ENCODE measurements around the gene TBCK.

The TBCK gene

DNA sequence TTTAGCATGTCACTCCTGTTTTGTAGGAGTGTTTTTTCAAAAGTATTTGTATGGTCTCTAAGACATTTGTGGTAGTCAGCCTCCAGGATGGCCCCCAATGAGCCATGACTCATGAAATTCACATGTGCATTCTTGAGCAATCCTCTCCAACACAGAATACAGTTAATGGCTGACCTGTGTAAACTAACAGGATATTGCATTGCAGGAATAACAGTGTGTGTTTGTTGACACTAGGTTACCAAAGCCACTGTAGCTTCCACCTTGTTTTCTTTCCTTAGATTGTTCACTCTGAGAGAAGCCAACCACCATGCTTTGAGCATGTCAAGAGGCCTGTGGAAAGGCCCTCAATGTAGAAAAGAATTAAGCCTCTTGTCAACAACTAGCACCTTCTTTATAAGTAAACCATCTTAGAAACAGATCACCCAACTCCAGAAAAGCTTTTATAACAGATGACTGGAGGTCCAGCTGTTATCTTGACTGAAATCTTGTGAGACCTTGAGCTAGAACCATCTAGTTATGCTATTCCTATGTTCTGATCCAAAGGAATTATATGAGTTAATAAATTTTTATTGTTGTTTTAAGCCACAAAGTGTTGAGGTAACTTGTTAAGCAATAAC, 28.5 kb downstream of the TBCK start:
- DNase-seq (ENCODE audit: low read depth in 3 of 3) = no peak

DNA sequence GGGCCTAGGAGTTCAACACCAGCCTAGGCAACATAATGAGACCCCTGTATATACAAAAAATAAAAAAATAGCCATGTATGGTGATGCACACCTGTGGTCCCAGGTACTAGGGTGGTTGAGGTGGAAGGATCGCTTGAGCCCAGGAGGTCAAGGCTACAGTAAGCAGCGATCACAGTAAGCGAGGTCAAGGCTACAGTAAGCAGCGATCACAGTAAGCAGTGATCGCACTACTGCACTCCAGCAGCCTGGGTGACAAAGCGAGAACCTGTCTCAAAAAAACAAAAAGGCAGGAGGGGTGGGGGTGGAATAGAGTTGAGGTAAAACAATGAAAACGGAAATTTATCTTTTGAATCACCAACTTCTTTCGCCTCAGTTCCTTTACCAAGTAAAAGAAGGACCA, 29.4 kb downstream of the TBCK start:
- no peak for DNase-seq (ENCODE audit: low read depth in 3 of 3)

DNA sequence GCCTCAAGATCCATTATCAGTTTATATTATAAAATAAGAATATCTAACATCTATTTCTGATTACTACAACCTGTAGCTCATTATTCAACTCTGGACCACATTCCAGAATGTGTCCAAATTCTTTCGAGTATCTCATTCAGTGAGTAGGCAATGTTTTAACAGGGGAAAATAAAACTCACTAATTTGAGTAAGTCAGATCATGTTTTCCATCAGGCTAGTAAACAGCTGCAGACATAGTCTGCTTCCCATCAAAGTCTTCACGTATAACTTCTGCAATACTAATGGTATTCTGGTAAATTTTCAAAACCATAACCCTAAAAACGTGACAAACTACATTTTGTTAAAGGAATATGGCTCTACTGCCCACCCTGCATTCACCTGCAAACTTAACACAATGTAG, 31.8 kb downstream of the TBCK start:
- DNase-seq (ENCODE audit: low read depth in 3 of 3) = no peak

DNA sequence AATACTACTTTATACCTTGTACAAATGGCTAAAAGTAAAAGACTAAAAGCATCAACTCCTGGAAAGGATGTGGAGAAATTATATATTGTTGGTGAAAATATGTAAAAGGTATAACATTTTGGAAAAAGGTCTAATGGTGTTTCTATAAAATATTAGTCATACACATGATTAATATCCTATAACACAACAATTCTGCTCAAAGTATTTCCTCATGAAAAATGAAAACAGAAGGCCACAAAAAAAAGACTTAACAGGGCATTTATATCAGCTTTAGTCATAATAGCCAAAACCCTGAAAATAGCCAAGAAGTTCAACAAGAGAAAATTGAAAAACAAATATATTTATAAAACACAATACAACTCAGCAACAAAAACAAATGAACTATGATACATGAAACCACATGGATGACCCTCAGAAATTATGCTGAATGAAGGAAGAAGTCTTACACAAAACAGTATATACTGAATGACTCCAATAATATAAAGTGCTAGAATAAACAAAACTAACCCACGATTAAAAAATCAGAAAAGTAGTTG, 38.8 kb downstream of the TBCK start:
- DNase-seq (ENCODE audit: low read depth in 3 of 3) = no peak

DNA sequence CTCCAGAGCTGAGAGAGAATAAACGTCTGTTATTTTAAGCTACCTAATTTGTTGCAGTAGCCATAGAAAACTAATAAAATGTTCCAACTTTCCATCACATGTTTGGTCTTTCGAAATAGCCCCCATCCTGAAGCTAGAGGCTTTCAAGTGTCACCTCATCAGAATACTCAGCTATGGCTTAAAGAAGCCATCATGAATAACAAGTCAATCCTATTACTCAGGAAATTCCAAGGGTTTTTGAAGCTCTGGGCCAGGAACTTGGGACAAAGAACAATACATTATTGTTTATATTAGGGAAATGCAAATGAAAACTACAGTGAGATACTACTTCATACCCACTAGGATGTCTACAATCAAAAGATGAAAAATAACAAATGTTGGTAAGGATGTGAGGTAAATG, 42.2 kb downstream of the TBCK start:
- DNase-seq (ENCODE audit: low read depth in 3 of 3) = no peak

DNA sequence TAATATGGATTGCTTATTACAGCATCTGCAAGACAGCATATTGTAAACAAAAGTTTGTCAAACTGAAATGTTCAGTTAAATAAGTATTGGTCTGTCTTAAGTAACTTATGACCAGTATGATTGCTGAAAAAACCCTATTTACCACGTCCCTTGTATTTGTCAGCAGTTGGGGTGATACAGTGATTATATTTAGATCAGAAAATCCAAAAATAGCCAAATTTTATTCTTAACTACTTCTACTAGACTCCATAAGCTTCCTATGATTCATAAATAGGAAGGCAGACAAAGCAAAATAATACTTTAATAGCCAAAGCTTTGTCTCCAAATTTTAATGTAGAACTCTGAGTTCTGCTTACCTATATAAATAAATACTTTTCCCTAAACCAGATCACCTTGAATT, 45.3 kb downstream of the TBCK start:
- DNase-seq (ENCODE audit: low read depth in 3 of 3) = no peak

DNA sequence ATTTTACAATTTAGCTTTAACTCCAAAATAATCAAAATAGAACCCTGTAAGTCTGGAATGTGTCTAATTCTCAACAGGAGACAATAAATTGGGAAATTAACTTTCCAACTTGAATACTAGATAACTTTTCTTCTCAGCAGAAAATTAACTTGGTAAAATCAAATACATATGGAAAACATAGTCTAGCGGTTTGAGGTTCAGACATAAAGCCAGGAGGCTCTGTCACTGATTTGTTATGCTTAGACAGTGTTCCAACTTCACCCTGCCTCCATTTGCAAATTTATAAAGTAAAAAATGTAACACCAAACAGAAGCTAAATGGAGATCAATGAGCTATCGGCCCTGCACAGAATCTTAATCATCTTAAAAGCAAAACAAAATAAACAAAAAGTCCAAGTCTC, 46.3 kb downstream of the TBCK start:
- DNase-seq (ENCODE audit: low read depth in 3 of 3) = no peak

DNA sequence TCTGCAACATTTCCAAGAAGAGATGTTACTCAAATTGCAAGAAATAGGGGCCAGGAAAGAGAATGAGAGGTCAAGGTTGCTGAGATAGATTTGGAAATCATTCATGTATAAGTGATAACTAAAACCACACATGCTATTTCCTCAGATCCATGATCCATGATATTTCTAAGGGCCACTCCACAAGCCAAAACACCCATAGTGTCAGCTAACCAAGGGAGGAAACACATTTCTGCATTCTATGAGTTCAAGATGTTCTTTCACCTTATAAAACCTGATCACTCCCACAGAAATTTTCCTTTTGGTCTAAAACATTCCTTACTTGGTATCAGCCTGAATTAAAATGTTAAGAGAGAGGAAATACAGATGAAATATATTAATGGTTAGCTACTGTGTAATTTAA, 47.2 kb downstream of the TBCK start:
- no peak for DNase-seq (ENCODE audit: low read depth in 3 of 3)

DNA sequence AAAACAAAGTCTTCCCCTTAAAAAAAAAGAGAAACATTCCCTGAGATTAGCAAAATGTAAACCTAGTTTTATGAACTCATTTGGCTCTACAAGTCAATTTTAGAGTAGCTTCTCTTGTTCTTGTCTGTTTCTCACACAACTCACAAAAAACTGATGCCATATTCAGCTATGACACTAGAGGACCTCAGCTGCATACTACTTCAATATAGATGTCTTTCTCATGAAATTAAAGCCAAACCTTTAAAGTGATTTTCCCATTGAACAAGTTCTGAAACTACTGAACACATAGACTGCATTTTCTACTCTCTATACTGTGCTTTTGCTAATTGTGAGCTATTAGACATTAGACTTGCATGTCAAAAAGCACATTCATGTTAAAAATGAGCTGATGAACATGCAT, 49.8 kb downstream of the TBCK start:
- DNase-seq (ENCODE audit: low read depth in 3 of 3) = no peak

DNA sequence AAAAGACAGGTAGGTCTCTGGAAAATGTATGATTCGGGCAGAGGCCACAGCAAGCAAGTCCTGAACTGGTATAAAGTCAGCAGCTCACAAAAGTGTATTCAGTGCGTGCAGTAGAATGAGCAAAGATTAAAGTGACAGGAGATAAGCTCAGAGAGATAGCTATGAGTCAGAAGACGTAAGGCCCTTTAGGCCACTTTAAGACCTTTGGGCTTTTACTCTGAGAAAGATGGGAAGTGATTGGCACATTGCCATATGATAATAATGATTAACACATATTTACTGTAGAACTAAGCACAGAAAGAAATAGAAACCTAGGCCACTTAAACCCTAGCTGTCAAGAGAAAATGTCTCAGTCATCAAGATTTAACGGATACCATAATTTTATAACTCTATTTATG, 51.7 kb downstream of the TBCK start:
- no peak for DNase-seq (ENCODE audit: low read depth in 3 of 3)

DNA sequence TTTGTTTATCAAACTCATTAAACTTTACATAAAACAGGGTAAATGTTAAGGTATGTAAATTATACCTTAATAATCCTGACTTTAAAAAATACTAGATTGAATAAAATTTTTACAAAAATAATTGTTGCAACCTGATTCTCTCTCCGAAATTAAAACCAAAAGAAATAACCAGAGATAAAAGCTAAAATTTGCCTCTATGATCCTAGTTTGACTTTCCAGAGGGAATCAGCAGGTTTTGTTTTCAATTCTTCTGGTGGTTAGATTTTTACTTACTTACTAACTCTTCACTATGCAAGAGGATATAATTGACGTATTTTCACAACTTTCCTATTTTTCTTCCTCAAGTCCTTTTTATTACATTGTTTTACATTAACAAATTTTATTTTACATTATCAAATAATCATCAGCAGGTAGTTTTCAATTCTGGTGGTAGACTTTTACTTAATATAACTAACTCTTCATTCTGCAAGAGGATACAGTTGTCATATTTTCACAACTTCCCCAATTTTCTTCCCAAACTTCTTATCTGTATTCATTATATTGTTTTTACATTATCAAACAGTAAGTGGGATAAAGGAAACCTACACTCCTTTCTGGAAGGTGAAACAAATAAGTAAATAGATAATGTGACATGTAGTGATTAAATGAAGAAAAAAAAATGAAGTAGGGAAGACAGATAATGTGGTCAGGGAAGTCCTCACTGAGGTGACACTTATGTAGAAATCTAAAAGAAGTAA, 52.2 kb downstream of the TBCK start:
- no peak for DNase-seq (ENCODE audit: low read depth in 3 of 3)

DNA sequence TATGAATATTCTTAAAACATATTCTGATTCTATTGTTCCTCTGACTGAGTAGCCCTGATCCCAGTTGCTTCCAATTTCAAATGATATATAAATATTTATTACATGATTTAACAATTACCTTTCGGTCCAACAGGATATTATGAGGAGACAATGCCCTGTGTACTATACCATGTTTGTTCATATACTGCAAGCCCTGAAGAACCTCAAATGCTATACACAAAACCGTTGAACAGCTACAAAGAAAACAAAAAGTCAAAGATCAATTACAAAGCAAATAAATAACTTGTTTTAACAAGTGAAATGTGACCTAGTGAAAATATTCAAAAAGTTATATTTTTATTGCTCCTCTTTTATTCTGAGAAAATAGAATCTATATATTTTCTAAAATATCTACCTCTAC, 54.0 kb downstream of the TBCK start:
- DNase-seq (ENCODE audit: low read depth in 3 of 3) = no peak

DNA sequence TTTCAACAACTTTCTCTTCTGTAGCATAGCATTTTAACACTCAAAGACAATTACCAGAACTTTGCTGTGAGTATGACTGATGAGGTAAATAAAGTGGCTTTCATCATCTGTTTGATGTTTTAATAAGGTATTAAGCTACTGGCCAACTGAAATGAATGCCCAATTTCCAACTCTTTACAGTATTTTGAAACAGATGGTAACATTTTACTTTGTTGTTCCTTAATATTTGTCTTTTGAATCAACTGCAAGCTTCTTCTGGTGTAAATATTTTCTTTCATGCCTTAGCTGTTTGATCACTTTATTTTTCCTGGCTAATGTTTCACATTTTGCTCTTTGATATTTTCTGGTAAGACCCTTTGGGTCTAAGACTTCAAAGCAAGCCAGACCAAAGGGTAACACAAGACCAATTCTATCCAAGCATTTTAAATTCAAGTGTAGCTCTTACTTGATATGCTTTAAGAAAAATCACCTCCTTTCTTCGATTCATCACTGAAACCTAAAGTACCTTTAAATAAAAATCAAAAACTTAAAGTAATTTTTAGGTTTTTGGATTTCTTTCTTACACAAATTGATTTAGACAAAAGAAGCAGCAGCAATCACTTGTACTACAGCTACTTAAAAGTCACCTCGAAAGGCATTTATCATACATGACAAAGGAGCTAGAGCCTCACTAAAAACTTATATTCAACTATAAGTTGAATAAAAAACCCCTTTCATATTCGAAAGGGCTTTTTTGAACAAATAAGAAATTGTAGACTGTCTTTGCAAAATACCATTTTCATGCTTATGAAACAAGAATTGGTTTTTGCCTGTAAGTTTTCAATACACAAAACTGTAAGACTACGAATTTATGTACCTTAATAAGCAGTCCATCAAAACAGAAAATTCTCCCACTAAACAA, 57.6 kb downstream of the TBCK start:
- no peak for DNase-seq (ENCODE audit: low read depth in 3 of 3)

DNA sequence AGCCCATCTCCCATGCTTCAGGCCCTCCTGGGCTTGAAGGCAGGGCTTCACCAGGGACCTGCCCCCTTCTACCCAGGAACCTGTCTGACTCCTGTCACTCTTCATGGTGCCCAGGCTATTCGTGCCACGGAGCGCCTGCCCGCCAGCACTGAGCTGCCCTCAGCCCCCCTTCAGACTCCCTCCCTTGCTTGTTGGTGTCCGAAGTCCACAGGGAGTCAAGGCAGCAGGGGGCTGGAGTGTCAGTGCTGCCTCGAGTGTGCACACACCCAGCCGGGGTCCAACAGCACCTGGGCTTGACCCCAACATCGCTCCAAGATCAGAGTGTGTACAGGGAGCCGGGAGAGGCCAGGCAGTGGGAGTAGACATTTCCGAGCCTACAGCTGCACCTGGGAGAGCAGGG, 59.8 kb downstream of the TBCK start:
- no peak for DNase-seq (ENCODE audit: low read depth in 3 of 3)

DNA sequence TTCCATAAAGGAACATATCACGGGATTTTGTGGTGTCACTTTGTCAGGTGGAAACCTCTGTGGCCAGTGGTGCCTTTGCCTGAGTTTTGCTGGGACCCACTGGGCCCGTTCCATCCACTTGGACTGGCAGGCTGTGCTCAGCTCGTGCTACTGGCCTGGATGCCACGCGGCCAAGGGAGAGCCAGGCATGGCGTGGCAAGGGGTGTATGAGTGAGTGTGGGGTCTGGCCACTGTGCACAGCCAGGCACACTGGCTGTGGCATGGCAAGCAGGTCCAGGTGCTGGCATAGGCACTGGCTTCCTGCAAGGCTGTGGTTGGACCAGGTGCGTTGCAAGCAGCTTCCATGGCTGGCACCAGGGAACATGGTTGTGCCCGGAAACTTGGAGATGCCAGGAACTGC, 60.8 kb downstream of the TBCK start:
- DNase-seq (ENCODE audit: low read depth in 3 of 3) = no peak

DNA sequence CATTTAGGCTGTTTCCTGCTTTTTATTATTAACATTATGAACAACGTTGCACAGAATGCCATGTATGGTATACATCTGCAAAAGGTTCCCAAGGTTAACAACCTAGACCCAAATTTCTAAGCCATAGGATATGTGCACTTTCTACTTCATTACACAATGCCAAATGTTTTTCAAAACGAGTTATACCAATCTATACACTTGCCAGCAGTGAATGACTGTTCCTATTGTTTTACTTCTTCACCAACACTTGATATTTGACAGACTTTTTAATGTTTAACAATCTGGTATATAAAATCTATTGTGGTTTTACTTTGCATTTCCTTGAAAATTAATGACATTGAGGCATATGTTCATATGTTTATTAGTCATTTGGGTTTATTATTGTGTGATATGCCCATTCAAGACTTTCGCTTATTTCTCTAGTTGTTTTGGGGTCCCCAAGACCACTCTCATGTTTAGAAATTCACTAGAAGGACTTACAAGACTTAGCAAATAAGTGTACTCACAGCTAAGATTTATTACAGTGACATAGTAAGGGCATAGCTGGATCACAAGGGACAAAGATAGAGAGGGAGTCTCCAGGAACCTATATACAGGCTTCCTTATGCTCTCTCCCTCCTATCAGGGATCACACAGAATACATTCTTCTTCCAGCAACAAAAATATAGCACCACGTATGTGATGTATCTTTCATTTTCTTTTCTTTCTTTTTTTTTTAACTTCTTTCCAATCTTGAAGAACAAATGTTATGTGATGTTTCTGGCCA, 62.5 kb downstream of the TBCK start:
- DNase-seq (ENCODE audit: low read depth in 3 of 3) = no peak

DNA sequence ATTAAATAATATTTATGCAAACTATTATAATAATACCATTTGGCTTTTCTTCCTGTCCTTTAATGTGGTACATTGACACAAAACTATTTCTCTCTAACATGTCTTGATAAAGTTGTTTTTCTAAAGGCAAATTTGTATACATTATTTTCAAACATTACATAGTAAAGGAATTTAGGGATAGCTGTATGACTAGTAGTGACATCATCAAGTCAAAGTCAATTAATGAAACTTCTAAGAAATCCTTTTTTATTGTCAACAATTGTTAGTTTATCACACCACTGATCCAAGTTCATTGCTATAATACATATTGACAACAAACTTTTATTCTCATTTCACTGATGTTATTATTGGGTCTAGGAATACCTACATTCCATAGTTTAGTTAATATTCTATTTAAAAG, 68.4 kb downstream of the TBCK start:
- DNase-seq (ENCODE audit: low read depth in 3 of 3) = no peak

DNA sequence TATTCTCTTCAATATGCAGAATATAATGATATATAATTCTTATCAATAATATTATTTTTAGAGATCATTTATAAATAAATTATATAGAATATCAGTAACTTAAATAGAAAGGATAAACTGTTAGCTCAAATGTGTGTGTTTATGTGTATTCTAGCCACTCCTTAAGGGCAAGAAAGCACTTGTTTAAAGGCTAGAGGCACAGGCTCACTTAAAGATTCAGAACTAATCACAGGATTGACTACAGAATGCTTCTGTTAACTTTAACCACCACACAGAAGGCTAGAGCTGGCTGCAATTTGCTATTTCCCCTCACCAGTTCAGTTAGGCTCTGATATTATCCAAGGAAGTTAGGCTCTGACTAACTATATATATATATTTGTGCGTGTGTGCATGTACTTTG, 69.6 kb downstream of the TBCK start:
- DNase-seq (ENCODE audit: low read depth in 3 of 3) = no peak

DNA sequence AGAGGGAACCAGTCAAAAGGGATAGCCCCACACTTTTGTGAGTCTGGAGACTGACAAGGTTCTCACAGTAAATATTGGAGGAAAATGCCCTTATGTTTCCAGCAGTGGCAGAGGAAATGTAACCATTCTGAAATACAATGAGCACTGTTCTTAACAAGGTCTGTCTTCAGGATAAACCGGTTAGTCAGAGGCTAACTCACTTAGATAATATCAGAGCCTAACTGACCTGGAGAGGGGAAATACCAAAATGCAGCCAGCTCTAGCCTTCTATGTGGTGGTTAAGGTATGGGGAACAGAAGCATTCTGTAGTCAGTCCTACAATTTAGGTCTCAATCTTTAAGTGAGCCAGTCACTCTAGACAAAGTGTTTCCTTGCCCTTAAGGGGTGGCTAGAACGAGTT, 70.8 kb downstream of the TBCK start:
- DNase-seq (ENCODE audit: low read depth in 3 of 3) = no peak

DNA sequence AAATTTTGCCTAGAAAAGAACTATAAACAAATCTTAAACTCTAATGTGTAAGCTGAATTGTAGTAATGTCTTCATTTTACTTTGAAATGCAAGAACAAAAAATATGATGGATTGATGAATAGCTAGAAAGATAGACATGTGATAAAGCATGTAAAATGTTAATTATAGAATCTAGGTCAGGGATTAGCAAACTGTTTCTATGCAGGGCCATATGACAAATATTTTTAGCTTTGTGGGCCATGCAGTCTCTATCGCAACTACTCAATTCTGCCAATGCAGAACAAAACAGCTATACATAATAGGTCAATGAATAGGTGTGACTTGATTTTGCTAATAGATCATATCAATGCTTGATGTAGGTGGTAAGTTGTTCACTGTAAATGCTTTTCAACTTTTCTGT, 75.3 kb downstream of the TBCK start:
- no peak for DNase-seq (ENCODE audit: low read depth in 3 of 3)

DNA sequence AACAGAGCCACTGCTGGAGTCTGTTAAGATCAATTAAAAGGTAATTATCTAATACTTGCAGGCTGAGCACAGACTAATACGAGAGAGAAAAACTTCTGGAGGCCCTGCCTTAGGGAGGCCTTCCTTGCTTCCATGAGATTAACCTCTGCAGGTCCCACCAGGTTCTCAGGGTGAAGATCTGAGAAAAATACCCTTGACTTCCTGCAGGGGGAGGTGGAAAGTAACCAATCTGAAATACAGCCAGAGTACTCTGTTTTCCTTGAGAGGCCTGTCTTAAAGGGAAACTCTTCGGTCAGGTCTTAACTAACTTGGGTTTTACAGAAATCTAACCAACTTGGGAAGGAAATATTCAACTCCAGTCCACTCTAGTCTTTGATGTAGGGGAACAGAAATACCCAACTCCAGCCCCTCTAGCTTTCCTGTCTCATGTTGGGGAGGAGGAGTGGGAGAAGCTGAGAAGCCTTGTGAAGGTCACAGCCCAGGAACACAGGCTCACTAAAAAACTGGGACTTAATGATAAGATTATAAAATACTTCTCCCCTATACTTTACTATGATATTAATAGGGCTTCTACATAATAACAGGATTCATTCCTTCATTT, 77.1 kb downstream of the TBCK start:
- DNase-seq (ENCODE audit: low read depth in 3 of 3) = no peak

DNA sequence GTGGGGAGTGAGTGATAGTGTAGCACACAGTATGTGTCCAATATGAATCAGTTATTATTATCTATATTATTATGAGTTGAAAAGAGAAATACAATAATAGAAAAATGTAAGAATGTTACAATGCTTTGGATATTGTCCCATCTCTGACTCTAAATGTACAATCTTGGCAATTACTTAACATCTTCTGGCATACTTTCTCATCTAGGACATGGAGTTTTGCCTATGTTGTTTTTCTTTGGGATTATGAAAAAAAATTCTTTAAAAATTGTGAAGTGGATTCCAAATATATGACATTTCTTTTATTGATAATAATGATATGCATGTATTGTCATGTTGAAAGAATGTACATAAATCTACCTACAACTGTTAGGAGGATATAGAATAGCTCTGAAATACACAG, 84.1 kb downstream of the TBCK start:
- DNase-seq (ENCODE audit: low read depth in 3 of 3) = no peak
